B cell (primary cell): ENCODE measurements around the gene PDE4B. TPM values are rescaled to one million over a fixed set of nuclear protein-coding genes. Genes with fewer than 3 reads are reported as not detected.

Source experiments
- ATAC-seq: fragments of 200-7000 bp; cut with Tn5 transposase; one replicate; pipeline ENCODE4 v1.10.0; 2021; ENCODE audit warnings: low read depth, mild to moderate bottlenecking, moderate number of reproducible peaks, moderate library complexity
- CTCF ChIA-PET: fragments of 350-600 bp; sonication (Branson Sonifier 250); formaldehyde crosslinking; loops from one replicate; lab custom pipeline; 2021; ENCODE audit warnings: antibody characterized with exemption, inconsistent platforms; lab: Charles Lee
- POLR2A ChIA-PET: fragments of 350-600 bp; sonication (Branson Sonifier 250); formaldehyde crosslinking; loops from one replicate; lab custom pipeline; 2021; ENCODE audit warnings: antibody characterized with exemption; lab: Charles Lee
- DNase-seq: peaks from one replicate; pipeline ENCODE4 v3.0.0; 2013
- H2AFZ ChIP-seq: 2 replicates; pipeline ENCODE4 v1.6.1; 2012; ENCODE audit warnings: mild to moderate bottlenecking, low read depth, low read length; ENCODE audit not compliant: insufficient read depth, poor library complexity, severe bottlenecking
- H3K27ac ChIP-seq, 2 donors: 1 replicate in 1 of 2; 2 replicates in 1 of 2; pipeline ENCODE4 v1.5.1; 2012 to 2013; ENCODE audit warnings: low read length in 2 of 2, mild to moderate bottlenecking in 2 of 2, moderate library complexity in 1 of 2
- H3K27me3 ChIP-seq, 4 experiments: fragments of 200-600 bp in 1 of 4; sonication (generic) in 1 of 4; replicated peaks in 1 of 4; 1 replicate in 2 of 4; 2 replicates in 2 of 4; pipeline versions ENCODE4 v1.6.1 to v1.7.0; 2013 to 2016; ENCODE audit warnings: low read length in 3 of 4, mild to moderate bottlenecking in 2 of 4, mixed read lengths in 1 of 4, moderate library complexity in 1 of 4; ENCODE audit not compliant: insufficient read depth in 4 of 4, control insufficient read depth in 3 of 4; ENCODE audit errors: control extremely low read depth in 1 of 4
- H3K36me3 ChIP-seq, 2 experiments: replicated peaks in 1 of 2; 1 replicate in 1 of 2; 2 replicates in 1 of 2; pipeline versions ENCODE4 v1.6.1 to v1.7.1; 2013; ENCODE audit warnings: low read length in 1 of 2; ENCODE audit not compliant: insufficient read depth in 2 of 2, control insufficient read depth in 1 of 2; ENCODE audit errors: control extremely low read depth in 1 of 2, extremely low read depth in 1 of 2
- H3K4me1 ChIP-seq, 2 donors: fragments of 200-600 bp in 1 of 2; sonication (generic) in 1 of 2; 1 replicate in 1 of 2; 2 replicates in 1 of 2; pipeline versions ENCODE4 v1.5.1 to v1.6.1; 2013 to 2017; ENCODE audit warnings: low read length in 2 of 2; ENCODE audit not compliant: control insufficient read depth in 2 of 2, insufficient read depth in 2 of 2
- H3K4me2 ChIP-seq: replicated peaks from 2 replicates; pipeline ENCODE3; 2012; ENCODE audit warnings: mild to moderate bottlenecking, low read depth, low read length; ENCODE audit not compliant: poor library complexity, severe bottlenecking
- H3K4me3 ChIP-seq, 5 experiments: fragments of 200-600 bp in 1 of 5; sonication (generic) in 1 of 5; 1 replicate in 3 of 5; 2 replicates in 2 of 5; pipeline versions ENCODE4 v1.5.1 to v1.7.0; 2011 to 2016; ENCODE audit warnings: low read length in 4 of 5, mild to moderate bottlenecking in 4 of 5, low read depth in 2 of 5, control low read depth in 1 of 5, moderate library complexity in 1 of 5; ENCODE audit not compliant: insufficient read depth in 1 of 5; ENCODE audit errors: control extremely low read depth in 1 of 5, extremely low read depth in 1 of 5
- H3K79me2 ChIP-seq: fragments of 200-600 bp; sonication (generic); one replicate; pipeline ENCODE4 v1.6.0; 2016; ENCODE audit warnings: low read length; ENCODE audit not compliant: control insufficient read depth, insufficient read depth
- H3K9ac ChIP-seq: fragments of 200-600 bp; sonication (generic); 2 replicates; pipeline ENCODE4 v1.6.1; 2017; ENCODE audit warnings: mild to moderate bottlenecking, low read length, moderate library complexity
- H3K9me3 ChIP-seq, 3 donors: one replicate each; pipeline versions ENCODE4 v1.6.1 to v1.7.1; 2013; ENCODE audit warnings: low read length in 2 of 3; ENCODE audit not compliant: control insufficient read depth in 2 of 3, insufficient read depth in 1 of 3; ENCODE audit errors: control extremely low read depth in 1 of 3
- H4K20me1 ChIP-seq: 2 replicates; pipeline ENCODE4 v1.6.0; 2012; ENCODE audit warnings: mild to moderate bottlenecking, low read length; ENCODE audit not compliant: insufficient read depth, control insufficient read depth, poor library complexity, severe bottlenecking
- H3K27ac Mint-ChIP-seq: one replicate; pipeline ENCODE4 v1.8.0; 2021; ENCODE audit warnings: mixed read lengths
- H3K27me3 Mint-ChIP-seq: one replicate; pipeline ENCODE4 v1.8.0; 2021; ENCODE audit warnings: mixed read lengths
- H3K4me1 Mint-ChIP-seq: one replicate; pipeline ENCODE4 v1.8.0; 2021; ENCODE audit warnings: mixed read lengths
- H3K4me3 Mint-ChIP-seq: one replicate; pipeline ENCODE4 v1.8.0; 2021; ENCODE audit warnings: mixed read lengths
- H3K9me3 Mint-ChIP-seq: one replicate; pipeline ENCODE4 v1.8.0; 2022; ENCODE audit warnings: mixed read lengths; ENCODE audit not compliant: insufficient read depth
- EZH2 ChIP-seq: IDR thresholded peaks from 2 replicates; pipeline ENCODE4 v1.6.1; 2012; ENCODE audit warnings: borderline replicate concordance, low read depth, mild to moderate bottlenecking, moderate library complexity, low read length; ENCODE audit not compliant: insufficient read depth, poor library complexity, severe bottlenecking
- WGBS: methylation state at CpG from one replicate; pipeline ENCODE4 v1.1.5; 2013; ENCODE audit warnings: missing lambda C conversion rate; ENCODE audit not compliant: insufficient coverage; 5-methylcytosine and 5-hydroxymethylcytosine counted together
- intact Hi-C: fragments of 100-400 bp; cut with micrococcal nuclease; formaldehyde crosslinking; loops from one replicate; pipeline ENCODE4 v1.10.0; 2022
- polyA plus RNA-seq: library from polyadenylated mRNA; depleted of rRNA; stranded (reverse); fragments of >200 nt; gene quantifications from 2 replicates; pipeline ENCODE4 v1.2.3, GENCODE V29; 2012
- small RNA-seq: library from RNA; depleted of rRNA; stranded (forward); fragments of <200 nt; gene quantifications from one replicate; pipeline ENCODE3, GENCODE V24; 2012; ENCODE audit warnings: low replicate concordance, low read depth; ENCODE audit not compliant: insufficient read length
- total RNA-seq, 2 donors: library from RNA; stranded (reverse); fragments of 120-200 nt in 1 of 2; gene quantifications; 1 replicate in 1 of 2; 2 replicates in 1 of 2; pipeline versions ENCODE4 v1.2.3 to v1.2.4, GENCODE V29; 2013 to 2022
- TF ChIP-seq, protein P1 (sequence below): fragments of 200-600 bp; IDR thresholded peaks from one replicate; pipeline ENCODE4 v1.8.0; 2022; ENCODE audit warnings: antibody characterized with exemption, mild to moderate bottlenecking

Gene PDE4B
- total and polyA plus RNA-seq, 2 donors (not counting 1 experiment from before 2014, with no cell fraction given), result 63.7 to 242 TPM

- DNase-seq (no peak), ATAC-seq (no peak)
- Histone ChIP-seq H3K9me3 (peaks cover 2 to 10% (median 9%) of the 10 kb centered on the region in 3 donors), H3K27me3 (no peaks in the 10 kb centered on the region), H3K4me2 (no peak overlapping the region), H3K4me1 (peaks cover 3 to 15% of the 10 kb centered on the region in 2 donors), H3K9ac (no peak overlapping the region), H3K27ac (no peak overlapping the region), H3K4me3 (no peak overlapping the region), H2AFZ (no peak overlapping the region), H4K20me1 (no peaks in the 10 kb centered on the region), H3K79me2 (no peaks in the 10 kb centered on the region), H3K36me3 (no peaks in the 10 kb centered on the region)
- TF ChIP-seq, protein P1, sequence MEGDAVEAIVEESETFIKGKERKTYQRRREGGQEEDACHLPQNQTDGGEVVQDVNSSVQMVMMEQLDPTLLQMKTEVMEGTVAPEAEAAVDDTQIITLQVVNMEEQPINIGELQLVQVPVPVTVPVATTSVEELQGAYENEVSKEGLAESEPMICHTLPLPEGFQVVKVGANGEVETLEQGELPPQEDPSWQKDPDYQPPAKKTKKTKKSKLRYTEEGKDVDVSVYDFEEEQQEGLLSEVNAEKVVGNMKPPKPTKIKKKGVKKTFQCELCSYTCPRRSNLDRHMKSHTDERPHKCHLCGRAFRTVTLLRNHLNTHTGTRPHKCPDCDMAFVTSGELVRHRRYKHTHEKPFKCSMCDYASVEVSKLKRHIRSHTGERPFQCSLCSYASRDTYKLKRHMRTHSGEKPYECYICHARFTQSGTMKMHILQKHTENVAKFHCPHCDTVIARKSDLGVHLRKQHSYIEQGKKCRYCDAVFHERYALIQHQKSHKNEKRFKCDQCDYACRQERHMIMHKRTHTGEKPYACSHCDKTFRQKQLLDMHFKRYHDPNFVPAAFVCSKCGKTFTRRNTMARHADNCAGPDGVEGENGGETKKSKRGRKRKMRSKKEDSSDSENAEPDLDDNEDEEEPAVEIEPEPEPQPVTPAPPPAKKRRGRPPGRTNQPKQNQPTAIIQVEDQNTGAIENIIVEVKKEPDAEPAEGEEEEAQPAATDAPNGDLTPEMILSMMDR, result no peak
- TF ChIP-seq EZH2, result no peak
- POLR2A ChIA-PET, result no interaction called here
- H3K4me3 Mint-ChIP-seq, result no peak overlapping the region
- no peaks in the 10 kb centered on the region for H3K27me3 Mint-ChIP-seq
- CTCF ChIA-PET, result interaction anchor here (1.3 kb wide), 1 partner anchor 8 kb away, joined by 3 read pairs; no protein-coding TSS in a partner anchor
- no peak overlapping the region for H3K27ac Mint-ChIP-seq
- 100% methylated on average over 1 of the region's 4 CpGs for WGBS
- intact Hi-C loops, result no loop called here
- peaks cover 4% of the 10 kb centered on the region for H3K9me3 Mint-ChIP-seq
- peaks cover 17% of the 10 kb centered on the region for H3K4me1 Mint-ChIP-seq
Measured at GRCh38 chr1:66422804-66423203, 630.1 kb downstream of the PDE4B start.

Small RNA genes lying within 50 kb of the gene (small RNA-seq; reads per million reads assigned to genes)
- gene RN7SL854P (not detected), gene RNU4-88P (not detected)
